HepG2 (cell line): ENCODE measurements around the gene ZBTB46. TPM values are rescaled to one million over a fixed set of nuclear protein-coding genes. Genes with fewer than 3 reads are reported as not detected.
A peak's percentile ranks its signal among the peaks of the same experiment; 100 is the strongest.

Experiments used
- ATAC-seq: fragments of 200-7000 bp; cut with Tn5 transposase; 3 replicates; pipeline ENCODE4 v1.9.1; 2020; ENCODE audit warnings: mild to moderate bottlenecking, moderate library complexity
- BruUV-seq: library from RNA; stranded (reverse); fragments of 400-500 nt; replicated peaks from 2 replicates; lab custom pipeline; 2021; lab: Mats Ljungman, UMichigan
- CTCF ChIA-PET: fragments of 300-600 bp; formaldehyde crosslinking; extraction: SDS; loops from one replicate; lab custom pipeline; 2021; ENCODE audit warnings: low total read pairs, inconsistent platforms, low intra/inter-chr PET ratio; lab: Yijun Ruan, JAX
- POLR2A ChIA-PET: fragments of 350-600 bp; sonication (Branson Sonifier 250); formaldehyde crosslinking; loops from one replicate; lab custom pipeline; 2020; ENCODE audit warnings: antibody characterized with exemption, inconsistent platforms; lab: Yijun Ruan, JAX
- DNase-seq: peaks from one replicate; pipeline ENCODE4 v3.0.0-alpha.2; 2015; ENCODE audit warnings: low spot score
- FAIRE-seq: peaks from 3 replicates; lab custom pipeline; 2011; peaks lifted over from hg19 to GRCh38; lab: Jason Lieb, UNC
- H2AFZ ChIP-seq: one replicate; pipeline ENCODE4 v1.6.1; 2011; ENCODE audit warnings: low read length, inconsistent platforms
- H3K27ac ChIP-seq: fragments of 300-600 bp; 3 replicates; pipeline ENCODE4 v1.8.0; 2011; ENCODE audit warnings: mixed run types, mild to moderate bottlenecking, mixed read lengths, low read length, inconsistent platforms; ENCODE audit not compliant: insufficient read depth; ENCODE audit errors: extremely low read length
- H3K27me3 ChIP-seq, 2 experiments: fragments of 200-600 bp in 1 of 2; 2 replicates in 1 of 2; 3 replicates in 1 of 2; pipeline versions ENCODE4 v1.6.0 to v1.8.0; 2011; ENCODE audit warnings: low read length in 2 of 2, mild to moderate bottlenecking in 2 of 2, moderate library complexity in 2 of 2, inconsistent platforms in 1 of 2; ENCODE audit not compliant: insufficient read depth in 2 of 2, control insufficient read depth in 1 of 2
- H3K36me3 ChIP-seq, 2 experiments: fragments of 200-600 bp in 1 of 2; replicated peaks in 1 of 2; 2 replicates in 1 of 2; 3 replicates in 1 of 2; pipeline versions ENCODE4 v1.5.1 to v1.8.0; 2011; ENCODE audit warnings: low read length in 2 of 2, inconsistent platforms in 1 of 2; ENCODE audit not compliant: insufficient read depth in 2 of 2, control insufficient read depth in 1 of 2
- H3K4me1 ChIP-seq: 2 replicates; pipeline ENCODE4 v1.5.1; 2012; ENCODE audit warnings: low read length, inconsistent platforms; ENCODE audit not compliant: insufficient read depth
- H3K4me2 ChIP-seq: 2 replicates; pipeline ENCODE4 v1.6.0; 2011; ENCODE audit warnings: low read depth, low read length, inconsistent platforms
- H3K4me3 ChIP-seq, 3 experiments: fragments of 200-600 bp in 1 of 3; sonication (generic), shearing (Covaris generic) in 1 of 3; replicated peaks in 1 of 3; 2 replicates each; pipeline ENCODE4 v1.5.1; 2011 to 2016; ENCODE audit warnings: low read length in 3 of 3, inconsistent platforms in 2 of 3, low read depth in 2 of 3, mild to moderate bottlenecking in 2 of 3, control low read depth in 1 of 3, mixed read lengths in 1 of 3; ENCODE audit not compliant: insufficient read depth in 1 of 3
- H3K79me2 ChIP-seq: one replicate; pipeline ENCODE4 v1.6.1; 2011; ENCODE audit warnings: low read length, inconsistent platforms; ENCODE audit not compliant: insufficient read depth
- H3K9ac ChIP-seq: 2 replicates; pipeline ENCODE4 v1.6.0; 2011; ENCODE audit warnings: mild to moderate bottlenecking, low read depth, low read length, inconsistent platforms; ENCODE audit not compliant: insufficient read depth
- H3K9me3 ChIP-seq: 2 replicates; pipeline ENCODE4 v1.5.1; 2012; ENCODE audit warnings: mild to moderate bottlenecking, low read length
- H4K20me1 ChIP-seq: 2 replicates; pipeline ENCODE4 v1.6.0; 2011; ENCODE audit warnings: inconsistent platforms, mild to moderate bottlenecking, low read length, moderate library complexity; ENCODE audit not compliant: insufficient read depth
- ARNT2 ChIP-seq: sonication (generic); formaldehyde crosslinking; IDR thresholded peaks from 2 replicates; pipeline ENCODE4 v1.8.0; 2022; ENCODE audit warnings: mild to moderate bottlenecking, low read depth, missing genetic modification reagents, moderate library complexity
- GATA4 ChIP-seq: sonication (generic); IDR thresholded peaks from 2 replicates; pipeline ENCODE4 v1.6.1; 2016; ENCODE audit warnings: antibody characterized with exemption, low read depth, borderline replicate concordance
- KLF6 ChIP-seq: IDR thresholded peaks from 2 replicates; pipeline ENCODE4 v1.8.0; 2016; ENCODE audit warnings: missing biosample characterization, missing genetic modification reagents
- MXD4 ChIP-seq: IDR thresholded peaks from 2 replicates; pipeline ENCODE4 v1.6.1; 2016; ENCODE audit warnings: mild to moderate bottlenecking, missing biosample characterization, missing genetic modification reagents
- NR2F2 ChIP-seq: IDR thresholded peaks from 2 replicates; pipeline ENCODE4 v1.6.1; 2012; ENCODE audit warnings: low read depth, inconsistent platforms, borderline replicate concordance
- PAF1 ChIP-seq: IDR thresholded peaks from 2 replicates; pipeline ENCODE4 v1.6.1; 2016; ENCODE audit warnings: missing genetic modification reagents, missing compliant biosample characterization
- SOX13 ChIP-seq, 3 experiments: fragments of 450-650 bp in 1 of 3; sonication (generic) in 1 of 3; formaldehyde crosslinking in 1 of 3; IDR thresholded peaks in 2 of 3; conservative IDR thresholded peaks in 1 of 3; 2 replicates each; pipeline versions ENCODE4 v1.5.0 to v1.6.1; 2016 to 2020; ENCODE audit warnings: antibody characterized with exemption in 1 of 3, mild to moderate bottlenecking in 1 of 3, missing compliant biosample characterization in 1 of 3, missing genetic modification reagents in 1 of 3, moderate library complexity in 1 of 3
- SPEN ChIP-seq: sonication (generic); formaldehyde crosslinking; IDR thresholded peaks from 2 replicates; pipeline ENCODE4 v1.5.1; 2020; ENCODE audit warnings: low read depth, mild to moderate bottlenecking, missing genetic modification reagents
- ZFAT ChIP-seq: sonication (generic); formaldehyde crosslinking; conservative IDR thresholded peaks from 2 replicates; pipeline ENCODE4 v1.8.1; 2023; ENCODE audit warnings: missing genetic modification reagents, inconsistent platforms
- ZNF264 ChIP-seq: sonication (generic); formaldehyde crosslinking; IDR thresholded peaks from 2 replicates; pipeline ENCODE4 v1.4.0; 2020; ENCODE audit warnings: missing genetic modification reagents
- ZNF30 ChIP-seq: sonication (generic); formaldehyde crosslinking; IDR thresholded peaks from 2 replicates; pipeline ENCODE4 v1.5.0; 2020; ENCODE audit warnings: mild to moderate bottlenecking, missing genetic modification reagents
- ZNF343 ChIP-seq: sonication (generic); formaldehyde crosslinking; IDR thresholded peaks from 2 replicates; pipeline ENCODE4 v1.4.0; 2020; ENCODE audit warnings: mild to moderate bottlenecking, missing genetic modification reagents
- ZNF597 ChIP-seq: sonication (generic); formaldehyde crosslinking; IDR thresholded peaks from 2 replicates; pipeline ENCODE4 v1.5.0; 2020; ENCODE audit warnings: missing genetic modification reagents
- ZNF619 ChIP-seq: sonication (generic); formaldehyde crosslinking; IDR thresholded peaks from 2 replicates; pipeline ENCODE4 v1.4.0; 2020; ENCODE audit warnings: mild to moderate bottlenecking, missing genetic modification reagents
- ZSCAN12 ChIP-seq: sonication (generic); formaldehyde crosslinking; IDR thresholded peaks from 2 replicates; pipeline ENCODE4 v1.9.0; 2021; ENCODE audit warnings: mild to moderate bottlenecking, missing genetic modification reagents
- WGBS: methylation state at CpG from one replicate; pipeline ENCODE4 v1.1.6; 2017; ENCODE audit warnings: low lambda C conversion rate; 5-methylcytosine and 5-hydroxymethylcytosine counted together
- in situ Hi-C: cut with HindIII; loops from 2 replicates; pipeline ENCODE4 v1.10.0; 2017; ENCODE audit warnings: low pct_unique_long_range_greater_than_20kb; ENCODE audit not compliant: extremely low pct_ligation_motif_present
- intact Hi-C: fragments of 100-400 bp; cut with micrococcal nuclease; formaldehyde crosslinking; loops from one replicate; pipeline ENCODE4 v1.10.0; 2022; ENCODE audit not compliant: unreplicated experiment
- polyA plus RNA-seq, 8 experiments: library from polyadenylated mRNA; depleted of rRNA in 3 of 8; stranded (reverse) in 7 of 8; unstranded in 1 of 8; fragments of >200 nt; fragmentation: Illumina TruSeq in 4 of 8; extraction: Trizol in 4 of 8; gene quantifications; 2 replicates each; pipeline versions ENCODE4 v1.2.1 to v1.2.3, GENCODE V29; 2011 to 2016; ENCODE audit warnings: low read depth in 4 of 8, missing spikeins in 1 of 8, mixed read lengths in 1 of 8; ENCODE audit not compliant: insufficient read depth in 1 of 8
- total RNA-seq, 5 experiments: library from RNA; depleted of rRNA; stranded (reverse); fragments of >200 nt; fragmentation: Illumina TruSeq; extraction: Trizol; gene quantifications; 2 replicates each; pipeline ENCODE4 v1.2.3, GENCODE V29; 2016; ENCODE audit warnings: low read depth in 1 of 5
- TF ChIP-seq, protein P1 (sequence below), 2 experiments: fragments of 450-650 bp in 1 of 2; sonication (generic) in 1 of 2; formaldehyde crosslinking; IDR thresholded peaks; 2 replicates each; pipeline versions ENCODE4 v1.5.0 to v1.8.0; 2020 to 2022; ENCODE audit warnings: mild to moderate bottlenecking in 1 of 2, missing genetic modification reagents in 1 of 2
- TF ChIP-seq, protein P2 (sequence below): sonication (generic); formaldehyde crosslinking; IDR thresholded peaks from 2 replicates; pipeline ENCODE4 v1.4.0; 2020; ENCODE audit warnings: missing genetic modification reagents

Gene ZBTB46
- total and polyA plus RNA-seq, 2 of the 13 experiments (the other 11 are each of a cell fraction or from before 2014, with no cell fraction given) = 1.6 to 13.5 TPM

DNA sequence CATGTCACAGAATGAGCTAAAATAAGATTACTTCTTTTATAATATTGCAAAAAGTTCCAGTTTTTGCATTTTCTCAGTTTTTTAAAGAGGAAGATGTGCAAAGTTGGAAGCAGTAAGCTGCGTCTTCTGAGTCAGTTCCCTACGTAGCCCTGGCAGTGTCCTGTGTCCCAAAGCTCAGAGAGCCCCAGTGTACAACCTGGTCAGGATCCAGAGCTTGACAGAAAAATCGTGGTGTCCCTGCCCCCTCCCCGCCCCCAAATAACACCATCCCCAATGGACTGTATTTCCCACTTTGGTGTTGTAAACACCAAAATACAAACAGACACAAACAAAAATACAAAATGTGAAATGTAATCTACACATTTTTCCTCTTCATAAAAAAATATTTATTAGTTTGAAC lies 86.9 kb downstream of the ZBTB46 start:
- in situ Hi-C loops (loop anchor here (5.0 kb wide), 1 partner anchor 37 kb away; the partner anchor contains the start of genes ARFRP1 and ZGPAT), intact Hi-C loops (loop anchor here (10.0 kb wide), 1 partner anchor 121 kb away; the partner anchor contains the start of genes ABHD16B and TPD52L2)
- Histone ChIP-seq H4K20me1 (no peaks in the 10 kb centered on the region), H3K27me3 (no peaks in the 10 kb centered on the region), H3K27ac (peak overlapping the region; percentile 49), H2AFZ (no peak overlapping the region), H3K79me2 (peaks cover 11% of the 10 kb centered on the region), H3K4me1 (peaks cover 76% of the 10 kb centered on the region), H3K4me2 (peak overlapping the region; percentile 77), H3K4me3 (peak overlapping the region in 1 of 3 experiments; percentile 3; a peak in 1 of 6 replicates), H3K9ac (no peak overlapping the region), H3K36me3 (peaks cover 17 to 27% of the 10 kb centered on the region in 2 experiments), H3K9me3 (no peaks in the 10 kb centered on the region)
- no TSS peak for BruUV-seq
- WGBS = 69% methylated on average over 4 of the region's 4 CpGs
- ChIA-PET CTCF (no interaction called here), POLR2A (interaction anchor here (1.4 to 2.7 kb wide), 5 partner anchors 10 to 212 kb away, joined by 4 to 9 read pairs (median 5); partner anchors contain the start of gene UCKL1)
- 0 out of 2 replicates have a peak, but pooled peaks have one; percentile 0 for TF ChIP-seq NR2F2
- TF ChIP-seq ZNF264 (CRISPR knock-in tag) = peak; percentile 15; the same call in 1 of the 2 replicates
- TF ChIP-seq, protein P1, sequence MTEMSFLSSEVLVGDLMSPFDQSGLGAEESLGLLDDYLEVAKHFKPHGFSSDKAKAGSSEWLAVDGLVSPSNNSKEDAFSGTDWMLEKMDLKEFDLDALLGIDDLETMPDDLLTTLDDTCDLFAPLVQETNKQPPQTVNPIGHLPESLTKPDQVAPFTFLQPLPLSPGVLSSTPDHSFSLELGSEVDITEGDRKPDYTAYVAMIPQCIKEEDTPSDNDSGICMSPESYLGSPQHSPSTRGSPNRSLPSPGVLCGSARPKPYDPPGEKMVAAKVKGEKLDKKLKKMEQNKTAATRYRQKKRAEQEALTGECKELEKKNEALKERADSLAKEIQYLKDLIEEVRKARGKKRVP (CRISPR knock-in tag; IDR thresholded peaks at IDR 0.05) = 0 out of 4 replicates have a peak, but pooled peaks of 1 of the 2 experiments have one; percentile 12
- TF ChIP-seq ZNF619 (CRISPR knock-in tag) = no peak
- 0 out of 2 replicates have a peak, but pooled peaks have one; percentile 1 for TF ChIP-seq MXD4 (CRISPR knock-in tag)
- 0 out of 2 replicates have a peak, but pooled peaks have one; percentile 19 for TF ChIP-seq SOX13 (IDR thresholded peaks at IDR 0.05)
- no peak for TF ChIP-seq SOX13 (CRISPR knock-in tag; conservative IDR thresholded peaks at IDR 0.05 in 1 of 2, IDR thresholded peaks at IDR 0.05 in 1 of 2)
- 0 out of 2 replicates have a peak, but pooled peaks have one; percentile 44 for TF ChIP-seq ZNF597 (CRISPR knock-in tag)
- TF ChIP-seq KLF6 (CRISPR knock-in tag) = 0 out of 2 replicates have a peak, but pooled peaks have one; percentile 3
- TF ChIP-seq ZNF343 (CRISPR knock-in tag) = peak; percentile 4; the same call in 1 of the 2 replicates
- TF ChIP-seq ZFAT = 0 out of 2 replicates have a peak, but pooled peaks have one; percentile 19
- 0 out of 2 replicates have a peak, but pooled peaks have one; percentile 7 for TF ChIP-seq ARNT2 (CRISPR knock-in tag)
- TF ChIP-seq ZNF30 (CRISPR knock-in tag) = no peak
- no peak for TF ChIP-seq ZSCAN12 (CRISPR knock-in tag)
- 0 out of 2 replicates have a peak, but pooled peaks have one; percentile 4 for TF ChIP-seq SPEN (CRISPR knock-in tag)
- peak; percentile 44; the same call in 1 of the 2 replicates for TF ChIP-seq PAF1 (CRISPR knock-in tag)
- no peak for TF ChIP-seq GATA4
- TF ChIP-seq, protein P2, sequence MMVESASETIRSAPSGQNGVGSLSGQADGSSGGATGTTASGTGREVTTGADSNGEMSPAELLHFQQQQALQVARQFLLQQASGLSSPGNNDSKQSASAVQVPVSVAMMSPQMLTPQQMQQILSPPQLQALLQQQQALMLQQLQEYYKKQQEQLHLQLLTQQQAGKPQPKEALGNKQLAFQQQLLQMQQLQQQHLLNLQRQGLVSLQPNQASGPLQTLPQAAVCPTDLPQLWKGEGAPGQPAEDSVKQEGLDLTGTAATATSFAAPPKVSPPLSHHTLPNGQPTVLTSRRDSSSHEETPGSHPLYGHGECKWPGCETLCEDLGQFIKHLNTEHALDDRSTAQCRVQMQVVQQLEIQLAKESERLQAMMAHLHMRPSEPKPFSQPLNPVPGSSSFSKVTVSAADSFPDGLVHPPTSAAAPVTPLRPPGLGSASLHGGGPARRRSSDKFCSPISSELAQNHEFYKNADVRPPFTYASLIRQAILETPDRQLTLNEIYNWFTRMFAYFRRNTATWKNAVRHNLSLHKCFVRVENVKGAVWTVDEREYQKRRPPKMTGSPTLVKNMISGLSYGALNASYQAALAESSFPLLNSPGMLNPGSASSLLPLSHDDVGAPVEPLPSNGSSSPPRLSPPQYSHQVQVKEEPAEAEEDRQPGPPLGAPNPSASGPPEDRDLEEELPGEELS = 0 out of 2 replicates have a peak, but pooled peaks have one; percentile 11
- no peak for FAIRE-seq
- no peak for DNase-seq
- ATAC-seq = no peak
